Uterus (tissue), 4 donors: ENCODE measurements around the gene MSI2. TPM values are rescaled to one million over a fixed set of nuclear protein-coding genes. Genes with fewer than 3 reads are reported as not detected.

Experiments used
- DNase-seq, 2 donors: peaks; one replicate each; pipeline ENCODE4 v3.0.0-alpha.2; 2019 to 2020
- H3K27ac ChIP-seq, 2 donors: fragments of 200-600 bp; sonication (generic); 1 replicate in 1 of 2; 2 replicates in 1 of 2; pipeline ENCODE4 v1.5.1; 2016 to 2018
- H3K27me3 ChIP-seq, 2 donors: fragments of 200-600 bp; sonication (generic); one replicate each; pipeline ENCODE4 v1.5.1; 2018 to 2019; ENCODE audit warnings: control low read depth in 1 of 2
- H3K36me3 ChIP-seq, 2 donors: fragments of 200-600 bp; sonication (generic); one replicate each; pipeline ENCODE4 v1.5.1; 2019; ENCODE audit warnings: control low read depth in 1 of 2
- H3K4me1 ChIP-seq, 2 donors: fragments of 200-600 bp; sonication (generic); one replicate each; pipeline ENCODE4 v1.5.1; 2018 to 2019; ENCODE audit warnings: control low read depth in 1 of 2
- H3K4me3 ChIP-seq, 2 donors: fragments of 200-600 bp; sonication (generic); 1 replicate in 1 of 2; 2 replicates in 1 of 2; pipeline ENCODE4 v1.5.1; 2018 to 2019; ENCODE audit warnings: mild to moderate bottlenecking in 1 of 2
- H3K9me3 ChIP-seq, 2 donors: fragments of 200-600 bp; sonication (generic); one replicate each; pipeline ENCODE4 v1.5.1; 2019; ENCODE audit warnings: control low read depth in 1 of 2
- CTCF ChIP-seq, 4 experiments: fragments of 200-600 bp in 2 of 4; fragments of 450-650 bp in 2 of 4; sonication (generic) in 2 of 4; IDR thresholded peaks; one replicate each; pipeline ENCODE4 v1.5.1; 2016 to 2019; ENCODE audit warnings: antibody characterized with exemption in 4 of 4, mild to moderate bottlenecking in 2 of 4, moderate library complexity in 1 of 4
- POLR2A ChIP-seq, 2 donors: fragments of 450-650 bp; IDR thresholded peaks; one replicate each; pipeline ENCODE4 v1.6.1; 2016; ENCODE audit warnings: antibody characterized with exemption in 2 of 2, mild to moderate bottlenecking in 1 of 2, moderate library complexity in 1 of 2
- intact Hi-C: fragments of 100-400 bp; cut with DNase I; formaldehyde crosslinking; loops from one replicate; pipeline ENCODE4 v1.15.1; 2023; ENCODE audit warnings: low total_unique reads
- total RNA-seq, 4 donors: library from RNA; depleted of rRNA in 3 of 4; stranded (reverse); fragments of >200 nt in 3 of 4; gene quantifications; one replicate each; pipeline versions ENCODE4 v1.1.0 to v1.2.4, GENCODE V29; 2014 to 2023
- donor health status: DM: yes; HTN: yes; CAD: no.

MSI2 gene
- total RNA-seq, 4 donors from 2014 or later, result 13.2 to 60.8 (median 44.5) TPM

GRCh38 chr17:57432507-57433277 is 176.4 kb downstream of the MSI2 start:
- H3K4me1 ChIP-seq, result no peaks in the 10 kb centered on the region
- no peak for TF ChIP-seq CTCF (IDR thresholded peaks at IDR 0.05)
- no peak for TF ChIP-seq POLR2A (IDR thresholded peaks at IDR 0.05)
- H3K27ac ChIP-seq, result no peak overlapping the region
- no peaks in the 10 kb centered on the region for H3K9me3 ChIP-seq
- intact Hi-C loops, result loop anchor here (10.0 kb wide), 1 partner anchor 158 kb away; no protein-coding TSS in a partner anchor
- H3K4me3 ChIP-seq, result no peak overlapping the region
- no peaks in the 10 kb centered on the region for H3K36me3 ChIP-seq
- H3K27me3 ChIP-seq, result no peaks in the 10 kb centered on the region
- DNase-seq, result no peak

- DNase-seq, result no peak
- no peaks in the 10 kb centered on the region for H3K9me3 ChIP-seq
- TF ChIP-seq POLR2A (IDR thresholded peaks at IDR 0.05), result no peak
- no peak for TF ChIP-seq CTCF (IDR thresholded peaks at IDR 0.05)
- intact Hi-C loops, result loop anchor here (10.0 kb wide), 1 partner anchor 159 kb away; no protein-coding TSS in a partner anchor
- H3K4me3 ChIP-seq, result no peak overlapping the region
- H3K27ac ChIP-seq, result no peak overlapping the region
- H3K4me1 ChIP-seq, result no peaks in the 10 kb centered on the region
- no peaks in the 10 kb centered on the region for H3K36me3 ChIP-seq
- H3K27me3 ChIP-seq, result no peaks in the 10 kb centered on the region
Measured at GRCh38 chr17:57433452-57433851, 177.1 kb downstream of the MSI2 start.

DNA sequence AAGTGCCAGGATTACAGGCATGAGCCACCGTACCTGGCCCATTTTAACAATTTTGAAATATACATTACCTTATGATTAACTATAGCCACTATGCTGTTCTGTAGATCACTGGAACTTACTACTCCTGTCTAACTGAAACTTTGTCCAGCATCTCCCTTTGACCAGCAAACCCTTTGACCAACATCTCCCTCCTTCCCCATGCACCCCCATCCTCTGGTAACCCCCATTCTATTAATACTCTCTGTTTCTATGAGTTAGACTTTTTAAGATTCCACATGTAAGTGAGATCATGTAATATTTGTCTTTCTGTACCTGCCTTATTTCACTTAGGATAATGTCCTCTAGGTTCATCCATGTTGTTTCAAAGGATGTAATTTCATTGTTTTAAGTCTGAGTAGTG is 178.0 kb downstream of the MSI2 start:
- intact Hi-C loops, result loop anchor here (10.0 kb wide), 1 partner anchor 160 kb away; no protein-coding TSS in a partner anchor
- H3K36me3 ChIP-seq, result no peaks in the 10 kb centered on the region
- no peak for DNase-seq
- no peaks in the 10 kb centered on the region for H3K9me3 ChIP-seq
- H3K27me3 ChIP-seq, result no peaks in the 10 kb centered on the region
- H3K4me1 ChIP-seq, result no peaks in the 10 kb centered on the region
- TF ChIP-seq CTCF (IDR thresholded peaks at IDR 0.05), result no peak
- TF ChIP-seq POLR2A (IDR thresholded peaks at IDR 0.05), result no peak
- H3K4me3 ChIP-seq, result no peak overlapping the region
- no peak overlapping the region for H3K27ac ChIP-seq

GRCh38 chr17:57436565-57436964 is 180.2 kb downstream of the MSI2 start:
- TF ChIP-seq POLR2A (IDR thresholded peaks at IDR 0.05), result no peak
- TF ChIP-seq CTCF (IDR thresholded peaks at IDR 0.05), result no peak
- H3K9me3 ChIP-seq, result no peaks in the 10 kb centered on the region
- intact Hi-C loops, result loop anchor here (10.0 kb wide), 1 partner anchor 162 kb away; no protein-coding TSS in a partner anchor
- no peak overlapping the region for H3K4me3 ChIP-seq
- peaks cover 0 to 4% of the 10 kb centered on the region in 2 donors for H3K4me1 ChIP-seq
- no peak overlapping the region for H3K27ac ChIP-seq
- no peaks in the 10 kb centered on the region for H3K27me3 ChIP-seq
- DNase-seq, result no peak
- no peaks in the 10 kb centered on the region for H3K36me3 ChIP-seq

- no peak overlapping the region for H3K4me3 ChIP-seq
- H3K9me3 ChIP-seq, result no peaks in the 10 kb centered on the region
- no peak for DNase-seq
- TF ChIP-seq POLR2A (IDR thresholded peaks at IDR 0.05), result no peak
- TF ChIP-seq CTCF (IDR thresholded peaks at IDR 0.05), result no peak
- intact Hi-C loops, result loop anchor here (10.0 kb wide), 1 partner anchor 163 kb away; no protein-coding TSS in a partner anchor
- H3K27ac ChIP-seq, result no peak overlapping the region
- no peaks in the 10 kb centered on the region for H3K36me3 ChIP-seq
- H3K27me3 ChIP-seq, result no peaks in the 10 kb centered on the region
- peaks cover 0 to 4% of the 10 kb centered on the region in 2 donors for H3K4me1 ChIP-seq
Measured at GRCh38 chr17:57438066-57438731, 181.9 kb downstream of the MSI2 start.
